CD14-positive monocyte (primary cell): ENCODE data around the gene FUZ. TPM values are rescaled to one million over a fixed set of nuclear protein-coding genes. Genes with fewer than 3 reads are reported as not detected.
A peak's percentile ranks its signal among the peaks of the same experiment; 100 is the strongest.

Experiments used
- DNase-seq, 3 donors: peaks; one replicate each; pipeline ENCODE4 v3.0.0-alpha.2; 2011 to 2022
- H2AFZ ChIP-seq: 2 replicates; pipeline ENCODE4 v1.6.0; 2012; ENCODE audit warnings: mild to moderate bottlenecking, low read depth, low read length, inconsistent platforms; ENCODE audit not compliant: insufficient read depth, poor library complexity, severe bottlenecking
- H3K27ac ChIP-seq, 2 donors: 1 replicate in 1 of 2; 2 replicates in 1 of 2; pipeline ENCODE4 v1.5.1; 2012 to 2013; ENCODE audit warnings: low read length in 2 of 2, control low read depth in 1 of 2, inconsistent platforms in 1 of 2, low read depth in 1 of 2, mild to moderate bottlenecking in 1 of 2
- H3K27me3 ChIP-seq, 2 donors: one replicate each; pipeline versions ENCODE4 v1.6.0 to v1.6.1; 2011 to 2013; ENCODE audit warnings: low read length in 2 of 2; ENCODE audit not compliant: control insufficient read depth in 2 of 2, insufficient read depth in 2 of 2
- H3K36me3 ChIP-seq, 2 donors: replicated peaks in 1 of 2; 1 replicate in 1 of 2; 2 replicates in 1 of 2; pipeline versions ENCODE4 v1.5.1 to v1.6.1; 2012 to 2013; ENCODE audit warnings: low read length in 2 of 2, control low read depth in 1 of 2, inconsistent platforms in 1 of 2, mild to moderate bottlenecking in 1 of 2; ENCODE audit not compliant: insufficient read depth in 2 of 2, control insufficient read depth in 1 of 2
- H3K4me1 ChIP-seq, 2 donors: 1 replicate in 1 of 2; 2 replicates in 1 of 2; pipeline versions ENCODE4 v1.5.1 to v1.6.1; 2012 to 2013; ENCODE audit warnings: low read length in 2 of 2, control low read depth in 1 of 2, inconsistent platforms in 1 of 2, mild to moderate bottlenecking in 1 of 2, moderate library complexity in 1 of 2; ENCODE audit not compliant: insufficient read depth in 2 of 2, control insufficient read depth in 1 of 2
- H3K4me2 ChIP-seq: replicated peaks from 2 replicates; pipeline ENCODE3; 2012; ENCODE audit warnings: low read length, moderate library complexity, mild to moderate bottlenecking; ENCODE audit not compliant: poor library complexity, severe bottlenecking; ENCODE audit errors: extremely low read depth
- H3K4me3 ChIP-seq, 3 experiments: fragments of 200-600 bp in 1 of 3; sonication (generic) in 1 of 3; replicated peaks in 1 of 3; 1 replicate in 2 of 3; 2 replicates in 1 of 3; pipeline ENCODE4 v1.5.1; 2011 to 2013; ENCODE audit warnings: low read length in 3 of 3, mild to moderate bottlenecking in 3 of 3, control low read depth in 2 of 3, low read depth in 2 of 3, inconsistent platforms in 1 of 3, moderate library complexity in 1 of 3
- H3K79me2 ChIP-seq: 2 replicates; pipeline ENCODE4 v1.6.0; 2012; ENCODE audit warnings: mild to moderate bottlenecking, control low read depth, inconsistent platforms, low read length, moderate library complexity; ENCODE audit not compliant: insufficient read depth
- H3K9ac ChIP-seq: 2 replicates; pipeline ENCODE4 v1.6.0; 2017; ENCODE audit warnings: low read length, mild to moderate bottlenecking; ENCODE audit not compliant: insufficient read depth, poor library complexity, severe bottlenecking
- H3K9me3 ChIP-seq, 2 donors: replicated peaks in 1 of 2; 1 replicate in 1 of 2; 2 replicates in 1 of 2; pipeline versions ENCODE4 v1.5.1 to v1.6.1; 2012 to 2013; ENCODE audit warnings: low read length in 2 of 2, control low read depth in 1 of 2; ENCODE audit not compliant: control insufficient read depth in 1 of 2, insufficient read depth in 1 of 2
- H4K20me1 ChIP-seq: 2 replicates; pipeline ENCODE4 v1.6.0; 2012; ENCODE audit warnings: mild to moderate bottlenecking, low read length, control low read depth, moderate library complexity; ENCODE audit not compliant: insufficient read depth
- H3K27ac Mint-ChIP-seq, 7 donors: one replicate each; pipeline ENCODE4 v1.8.0; 2020; ENCODE audit warnings: mild to moderate bottlenecking in 7 of 7, mixed read lengths in 7 of 7, moderate library complexity in 6 of 7, inconsistent platforms in 2 of 7
- H3K27me3 Mint-ChIP-seq, 3 donors: one replicate each; pipeline ENCODE4 v1.8.0; 2021 to 2022; ENCODE audit warnings: low read depth in 3 of 3, mild to moderate bottlenecking in 3 of 3, mixed read lengths in 3 of 3, moderate library complexity in 3 of 3, inconsistent platforms in 1 of 3
- H3K36me3 Mint-ChIP-seq, 2 donors: one replicate each; pipeline ENCODE4 v1.8.0; 2020; ENCODE audit warnings: mixed read lengths in 2 of 2, inconsistent platforms in 1 of 2, mild to moderate bottlenecking in 1 of 2
- H3K4me1 Mint-ChIP-seq: one replicate; pipeline ENCODE4 v1.8.0; 2020; ENCODE audit warnings: mild to moderate bottlenecking, mixed read lengths
- H3K4me3 Mint-ChIP-seq, 2 donors: one replicate each; pipeline ENCODE4 v1.8.0; 2020; ENCODE audit warnings: mild to moderate bottlenecking in 2 of 2, mixed read lengths in 2 of 2, moderate library complexity in 1 of 2
- H3K9me3 Mint-ChIP-seq, 7 donors: one replicate each; pipeline ENCODE4 v1.8.0; 2020 to 2022; ENCODE audit warnings: mixed read lengths in 7 of 7, mild to moderate bottlenecking in 6 of 7, moderate library complexity in 6 of 7, inconsistent platforms in 2 of 7
- CTCF ChIP-seq: fragments of 200-600 bp; IDR thresholded peaks from one replicate; pipeline ENCODE4 v1.8.0; 2022; ENCODE audit warnings: antibody characterized with exemption, mild to moderate bottlenecking
- whole genome bisulfite sequencing: methylation state at CpG from one replicate; pipeline ENCODE4 v1.1.5; 2013; ENCODE audit warnings: missing lambda C conversion rate; ENCODE audit not compliant: insufficient coverage; 5-methylcytosine and 5-hydroxymethylcytosine counted together
- intact Hi-C, 2 donors: fragments of 100-400 bp; cut with micrococcal nuclease; formaldehyde crosslinking; loops; one replicate each; pipeline versions ENCODE4 v1.15.0 to v1.15.1; 2023
- polyA plus RNA-seq, 3 donors: library from polyadenylated mRNA; depleted of rRNA in 1 of 3; unstranded in 2 of 3; stranded (reverse) in 1 of 3; fragments of 300-500 nt in 2 of 3; fragments of >200 nt in 1 of 3; fragmentation: Illumina TruSeq in 2 of 3; gene quantifications; 1 replicate in 2 of 3; 2 replicates in 1 of 3; pipeline ENCODE4 v1.2.3, GENCODE V29; 2012 to 2021

FUZ gene
- polyA plus RNA-seq, 3 donors, result 5.3 to 16.7 (median 5.3) TPM

GRCh38 chr19:49816590-49816989 is 3.5 kb upstream of the FUZ start:
- H3K4me1 ChIP-seq, result peaks cover 30 to 36% of the 10 kb centered on the region in 2 donors
- H3K9me3 Mint-ChIP-seq, result no peaks in the 10 kb centered on the region
- no peak for DNase-seq
- WGBS, result 100% methylated on average over 4 of the region's 14 CpGs
- H3K27me3 ChIP-seq, result no peaks in the 10 kb centered on the region
- H2AFZ ChIP-seq, result no peak overlapping the region
- H3K36me3 ChIP-seq, result peaks cover 10 to 12% of the 10 kb centered on the region in 2 donors
- H3K4me2 ChIP-seq, result no peak overlapping the region
- H3K9me3 ChIP-seq, result no peaks in the 10 kb centered on the region
- peaks cover 29% of the 10 kb centered on the region for H3K4me1 Mint-ChIP-seq
- no peak overlapping the region for H3K4me3 ChIP-seq
- peak overlapping the region in 4 of 7 donors; percentile 62 to 100 (median 100) for H3K27ac Mint-ChIP-seq
- H3K4me3 Mint-ChIP-seq, result no peak overlapping the region
- H3K36me3 Mint-ChIP-seq, result peaks cover 9 to 20% of the 10 kb centered on the region in 2 donors
- H3K27me3 Mint-ChIP-seq, result peaks cover 0 to 8% (median 0%) of the 10 kb centered on the region in 3 donors
- H3K79me2 ChIP-seq, result peaks cover 28% of the 10 kb centered on the region
- no peak overlapping the region for H3K9ac ChIP-seq
- TF ChIP-seq CTCF, result no peak
- peaks cover 22% of the 10 kb centered on the region for H4K20me1 ChIP-seq
- H3K27ac ChIP-seq, result no peak overlapping the region
- intact Hi-C loops, result loop anchor here (5.0 kb wide), 2 partner anchors 36 to 51 kb away; partner anchors contain the start of genes PNKP (in 1 of the 2) and PTOV1 (in 1 of the 2)

- Histone ChIP-seq H3K36me3 (no peaks in the 10 kb centered on the region), H3K9me3 (no peaks in the 10 kb centered on the region), H3K4me2 (peak overlapping the region; percentile 83), H2AFZ (no peak overlapping the region), H3K4me3 (peak overlapping the region in 1 of 3 experiments; percentile 84), H4K20me1 (peaks cover 6% of the 10 kb centered on the region), H3K79me2 (peaks cover 8% of the 10 kb centered on the region), H3K27ac (peak overlapping the region in 1 of 2 donors; percentile 86), H3K9ac (no peak overlapping the region), H3K27me3 (no peaks in the 10 kb centered on the region), H3K4me1 (peaks cover 34 to 41% of the 10 kb centered on the region in 2 donors)
- TF ChIP-seq CTCF, result no peak
- DNase-seq, result no peak
- intact Hi-C loops, result loop anchor here in 1 of 2 donors (5.0 kb wide), 1 partner anchor 53 kb away; the partner anchor contains the start of gene PNKP
- Mint-ChIP-seq H3K9me3 (no peaks in the 10 kb centered on the region), H3K27me3 (peaks cover 0 to 8% (median 4%) of the 10 kb centered on the region in 3 donors), H3K4me1 (peaks cover 28% of the 10 kb centered on the region), H3K36me3 (peaks cover 0 to 2% of the 10 kb centered on the region in 2 donors), H3K4me3 (no peak overlapping the region), H3K27ac (peak overlapping the region in 6 of 7 donors; percentile 75 to 98 (median 94))
- no CpG with 5 or more reads among the region's 1 CpG for WGBS
Measured at GRCh38 chr19:49814010-49814409, 918 bp upstream of the FUZ start.
